GM12878 (cell line): ENCODE measurements around the gene ADCY2. TPM values are rescaled to one million over a fixed set of nuclear protein-coding genes. Genes with fewer than 3 reads are reported as not detected.

Experiments
- ATAC-seq: fragments of 200-7000 bp; cut with Tn5 transposase; 3 replicates; pipeline ENCODE4 v1.9.1; 2020; ENCODE audit warnings: mild to moderate bottlenecking, moderate library complexity
- BruUV-seq: library from RNA; stranded (reverse); fragments of 400-500 nt; replicated peaks from 2 replicates; lab custom pipeline; 2021; lab: Mats Ljungman, UMichigan
- CTCF ChIA-PET: fragments of 300-600 bp; sonication (Branson Sonifier 250); formaldehyde crosslinking; extraction: SDS; loops from one replicate; lab custom pipeline; 2021; ENCODE audit warnings: inconsistent platforms; lab: Yijun Ruan, JAX
- POLR2A ChIA-PET: fragments of 350-600 bp; formaldehyde crosslinking; extraction: SDS; loops from one replicate; lab custom pipeline; 2021; ENCODE audit warnings: inconsistent platforms; lab: Charles Lee
- RAD21 ChIA-PET: fragments of 300-600 bp; sonication (Branson Sonifier 250); formaldehyde crosslinking; loops from one replicate; lab custom pipeline; 2023; ENCODE audit warnings: antibody characterized with exemption; ENCODE audit not compliant: unreplicated experiment; lab: Charles Lee
- SMC1A ChIA-PET: fragments of 300-600 bp; sonication (Branson Sonifier 250); formaldehyde crosslinking; loops from one replicate; lab custom pipeline; 2023; ENCODE audit not compliant: unreplicated experiment, uncharacterized antibody; lab: Charles Lee
- DNase-seq: peaks from one replicate; pipeline ENCODE4 v3.0.0-alpha.2; 2011; ENCODE audit warnings: low read depth, low spot score
- FAIRE-seq: peaks from 3 replicates; lab custom pipeline; 2011; peaks lifted over from hg19 to GRCh38; lab: Jason Lieb, UNC
- H2AFZ ChIP-seq: 2 replicates; pipeline ENCODE4 v1.6.0; 2011; ENCODE audit warnings: low read depth, low read length, control low read depth; ENCODE audit not compliant: control insufficient read depth
- H3K27ac ChIP-seq: 2 replicates; pipeline ENCODE4 v1.5.1; 2011; ENCODE audit warnings: control low read depth; ENCODE audit not compliant: control insufficient read depth, insufficient read depth
- H3K27me3 ChIP-seq, 2 experiments: replicated peaks in 1 of 2; 2 replicates each; pipeline versions ENCODE4 v1.6.0 to v1.6.1; 2011; ENCODE audit warnings: low read length in 1 of 2; ENCODE audit not compliant: control insufficient read depth in 2 of 2, insufficient read depth in 2 of 2
- H3K36me3 ChIP-seq, 2 experiments: 2 replicates each; pipeline ENCODE4 v1.5.1; 2011; ENCODE audit warnings: low read length in 1 of 2; ENCODE audit not compliant: control insufficient read depth in 2 of 2, insufficient read depth in 2 of 2
- H3K4me1 ChIP-seq: 2 replicates; pipeline ENCODE4 v1.6.1; 2011; ENCODE audit warnings: mild to moderate bottlenecking, low read length, moderate library complexity, mixed read lengths; ENCODE audit not compliant: control insufficient read depth, insufficient read depth
- H3K4me2 ChIP-seq: 2 replicates; pipeline ENCODE4 v1.6.0; 2011; ENCODE audit warnings: control low read depth; ENCODE audit not compliant: control insufficient read depth, insufficient read depth
- H3K4me3 ChIP-seq: fragments of 200-600 bp; sonication (generic); 2 replicates; pipeline ENCODE4 v1.5.1; 2016
- H3K79me2 ChIP-seq: 2 replicates; pipeline ENCODE4 v1.6.0; 2011; ENCODE audit warnings: low read length; ENCODE audit not compliant: control insufficient read depth, insufficient read depth
- H3K9ac ChIP-seq: 2 replicates; pipeline ENCODE4 v1.8.0; 2011; ENCODE audit warnings: low read length, control low read depth, mixed read lengths; ENCODE audit not compliant: control insufficient read depth, insufficient read depth
- H3K9me3 ChIP-seq: replicated peaks from 3 replicates; pipeline ENCODE4 v1.5.1; 2011; ENCODE audit warnings: mild to moderate bottlenecking, low read length; ENCODE audit not compliant: control insufficient read depth, insufficient read depth
- H4K20me1 ChIP-seq: 2 replicates; pipeline ENCODE4 v1.6.0; 2011; ENCODE audit not compliant: control insufficient read depth, insufficient read depth
- CBFB ChIP-seq: IDR thresholded peaks from 2 replicates; pipeline ENCODE4 v1.6.1; 2016; ENCODE audit warnings: antibody characterized with exemption, low read depth
- CHD4 ChIP-seq: fragments of 200-600 bp; sonication (generic); IDR thresholded peaks from 2 replicates; pipeline ENCODE4 v1.6.1; 2016; ENCODE audit warnings: mild to moderate bottlenecking
- HCFC1 ChIP-seq: fragments of 150-350 bp; IDR thresholded peaks from 2 replicates; pipeline ENCODE4 v1.6.1; 2014; ENCODE audit warnings: low read length
- KLF5 ChIP-seq: fragments of 450-650 bp; IDR thresholded peaks from 2 replicates; pipeline ENCODE4 v1.6.1; 2014; ENCODE audit warnings: mild to moderate bottlenecking; ENCODE audit not compliant: partially characterized antibody
- MEF2B ChIP-seq: fragments of 450-650 bp; IDR thresholded peaks from 2 replicates; pipeline ENCODE4 v1.6.1; 2018; ENCODE audit warnings: mild to moderate bottlenecking, moderate library complexity; ENCODE audit not compliant: partially characterized antibody, poor library complexity, severe bottlenecking
- MYB ChIP-seq: fragments of 150-350 bp; IDR thresholded peaks from 2 replicates; pipeline ENCODE4 v1.6.1; 2014; ENCODE audit warnings: mild to moderate bottlenecking, low read depth, low read length, borderline replicate concordance
- NFIC ChIP-seq: IDR thresholded peaks from 2 replicates; pipeline ENCODE4 v1.6.1; 2012; ENCODE audit warnings: low read depth, mild to moderate bottlenecking, inconsistent platforms, low read length, moderate library complexity
- NR2F1 ChIP-seq: fragments of 450-650 bp; conservative IDR thresholded peaks from 2 replicates; pipeline ENCODE4 v1.6.1; 2017; ENCODE audit warnings: mild to moderate bottlenecking
- RBBP5 ChIP-seq: fragments of 200-600 bp; sonication (generic); conservative IDR thresholded peaks from 2 replicates; pipeline ENCODE4 v1.6.1; 2016
- RUNX3 ChIP-seq: IDR thresholded peaks from 2 replicates; pipeline ENCODE4 v1.6.1; 2012; ENCODE audit warnings: low read length, inconsistent platforms
- SP1 ChIP-seq: IDR thresholded peaks from one replicate; pipeline ENCODE4 v1.6.1; 2011; ENCODE audit warnings: low read depth, low read length
- SREBF2 ChIP-seq: IDR thresholded peaks from 2 replicates; pipeline ENCODE4 v1.6.1; 2012; ENCODE audit warnings: mild to moderate bottlenecking, low read length
- SRF ChIP-seq, 2 experiments: IDR thresholded peaks; 2 replicates each; pipeline ENCODE4 v1.6.1; 2011; ENCODE audit warnings: low read depth in 2 of 2, low read length in 2 of 2, mild to moderate bottlenecking in 1 of 2, moderate library complexity in 1 of 2
- SUZ12 ChIP-seq: fragments of 200-600 bp; sonication (generic); IDR thresholded peaks from one replicate; pipeline ENCODE4 v1.6.1; 2018; ENCODE audit warnings: antibody characterized with exemption, mild to moderate bottlenecking; ENCODE audit not compliant: unreplicated experiment
- YY1 ChIP-seq: IDR thresholded peaks from 2 replicates; pipeline ENCODE4 v1.6.1; 2011; ENCODE audit warnings: low read depth, mild to moderate bottlenecking, low read length
- ZSCAN29 ChIP-seq: fragments of 450-650 bp; IDR thresholded peaks from 2 replicates; pipeline ENCODE4 v1.6.1; 2017; ENCODE audit warnings: mild to moderate bottlenecking, moderate library complexity
- WGBS: methylation state at CpG from one replicate; pipeline ENCODE4 v1.1.6; 2016; ENCODE audit warnings: low lambda C conversion rate; ENCODE audit not compliant: insufficient replicate concordance, insufficient coverage; ENCODE audit errors: missing lambda C conversion rate; 5-methylcytosine and 5-hydroxymethylcytosine counted together
- in situ Hi-C: fragments of 300-500 bp; cut with MboI; formaldehyde crosslinking; loops from 9 replicates; pipeline ENCODE4 v1.14.3; 2018; ENCODE audit warnings: mixed read lengths
- intact Hi-C: fragments of 100-400 bp; cut with micrococcal nuclease; formaldehyde crosslinking; loops from one replicate; pipeline ENCODE4 v1.14.2; 2022; ENCODE audit not compliant: unreplicated experiment
- polyA plus RNA-seq, 11 experiments: library from polyadenylated mRNA; depleted of rRNA in 4 of 11; unstranded in 6 of 11; stranded (reverse) in 5 of 11; fragments of >200 nt; fragmentation: Nextera tagmentation in 4 of 11; fragmentation: Illumina TruSeq in 1 of 11; extraction: Ambion mirVana in 4 of 11; extraction: Trizol in 1 of 11; gene quantifications; 1 replicate in 1 of 11; 2 replicates in 10 of 11; pipeline versions ENCODE4 v1.2.1 to v1.2.3, GENCODE V29; 2011 to 2016; ENCODE audit warnings: inconsistent platforms in 2 of 11, missing spikeins in 2 of 11, low read depth in 1 of 11
- total RNA-seq, 4 experiments: library from RNA; depleted of rRNA in 3 of 4; stranded (reverse); fragments of >200 nt in 3 of 4; fragmentation: Illumina TruSeq in 1 of 4; extraction: Trizol in 1 of 4; gene quantifications; 2 replicates each; pipeline versions ENCODE4 v1.2.1 to v1.2.3, GENCODE V29; 2013 to 2021
- TF ChIP-seq, protein P1 (sequence below): IDR thresholded peaks from 2 replicates; pipeline ENCODE4 v1.6.1; 2011; ENCODE audit warnings: borderline replicate concordance, low read depth, mild to moderate bottlenecking, moderate library complexity, low read length; ENCODE audit not compliant: insufficient read depth, poor library complexity, severe bottlenecking
- TF ChIP-seq, protein P2 (sequence below): fragments of 450-650 bp; IDR thresholded peaks from 2 replicates; pipeline ENCODE4 v1.6.1; 2018; ENCODE audit warnings: borderline replicate concordance, mild to moderate bottlenecking; ENCODE audit not compliant: partially characterized antibody

ADCY2 gene
- total and polyA plus RNA-seq, 10 of the 15 experiments (the other 5 are each of a cell fraction or from before 2014, with no cell fraction given): 0.07 to 0.26 TPM; not detected in 8

DNA sequence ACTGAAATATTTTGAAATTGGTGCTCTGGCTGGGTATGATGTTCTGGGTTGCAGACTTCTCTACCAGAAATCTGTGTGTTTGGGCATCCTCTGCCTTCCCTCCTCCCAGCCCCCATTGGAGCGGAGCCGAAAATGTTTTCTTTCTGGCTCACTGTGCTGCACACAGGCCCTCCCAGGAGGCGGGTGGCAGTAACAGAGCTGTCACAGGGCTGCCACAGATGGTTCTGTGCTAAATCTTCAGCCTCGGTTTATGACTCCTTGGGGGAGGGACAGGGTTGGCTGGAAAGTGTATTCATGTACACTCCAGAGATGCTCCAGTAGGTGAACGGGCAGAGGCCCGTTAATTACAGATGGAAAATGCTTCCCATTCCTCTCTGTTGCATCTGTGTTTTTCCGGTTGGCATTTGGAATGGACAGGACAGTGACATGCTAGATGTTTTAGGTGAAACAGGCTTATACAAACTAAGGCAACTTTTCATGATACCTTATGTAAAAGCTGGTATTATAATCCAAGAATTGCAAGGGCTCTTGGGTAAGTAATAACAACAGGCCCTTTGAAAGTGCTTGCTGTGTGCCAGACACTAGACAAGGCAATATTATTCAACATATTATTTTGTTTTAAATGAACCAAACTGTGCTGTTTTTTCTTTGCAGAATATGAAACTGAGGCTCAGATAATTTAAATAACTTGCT, 180.2 kb downstream of the ADCY2 start (continued):
- TF ChIP-seq, protein P1, sequence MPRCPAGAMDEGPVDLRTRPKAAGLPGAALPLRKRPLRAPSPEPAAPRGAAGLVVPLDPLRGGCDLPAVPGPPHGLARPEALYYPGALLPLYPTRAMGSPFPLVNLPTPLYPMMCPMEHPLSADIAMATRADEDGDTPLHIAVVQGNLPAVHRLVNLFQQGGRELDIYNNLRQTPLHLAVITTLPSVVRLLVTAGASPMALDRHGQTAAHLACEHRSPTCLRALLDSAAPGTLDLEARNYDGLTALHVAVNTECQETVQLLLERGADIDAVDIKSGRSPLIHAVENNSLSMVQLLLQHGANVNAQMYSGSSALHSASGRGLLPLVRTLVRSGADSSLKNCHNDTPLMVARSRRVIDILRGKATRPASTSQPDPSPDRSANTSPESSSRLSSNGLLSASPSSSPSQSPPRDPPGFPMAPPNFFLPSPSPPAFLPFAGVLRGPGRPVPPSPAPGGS: no peak
- TF ChIP-seq SREBF2: no peak
- TF ChIP-seq, all 136 proteins: peak for 0

DNA sequence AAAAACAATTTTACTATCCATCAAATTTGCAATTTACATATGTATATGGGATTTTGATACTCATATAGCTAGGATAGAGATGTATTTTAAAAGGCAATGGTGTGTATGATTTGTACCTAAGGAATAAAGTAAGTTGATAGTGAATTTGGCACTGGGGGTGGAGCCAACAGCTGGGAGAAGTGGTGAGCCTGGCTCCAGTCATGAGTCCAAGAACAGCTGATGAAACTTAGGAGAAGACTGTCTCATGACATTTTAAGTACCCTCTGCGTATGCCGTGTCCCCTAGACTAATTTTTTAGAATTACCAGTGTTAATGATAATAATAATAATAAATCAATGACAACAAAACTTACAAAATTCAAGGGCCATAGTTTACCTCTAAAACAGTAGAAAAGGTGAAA, 181.4 kb downstream of the ADCY2 start:
- CTCF ChIA-PET: no interaction called here
- TF ChIP-seq MEF2B (no peak), SRF (IDR thresholded peaks at IDR 0.05; ENCODE audit: low read depth in 2 of 2, low read length in 2 of 2) (no peak), HCFC1 (no peak), RUNX3 (no peak), CBFB (no peak), MYB (no peak), YY1 (no peak), NR2F1 (no peak), CHD4 (no peak), SUZ12 (no peak), KLF5 (no peak), SP1 (no peak), RBBP5 (no peak), NFIC (no peak), ZSCAN29 (no peak)
- TF ChIP-seq, protein P2, sequence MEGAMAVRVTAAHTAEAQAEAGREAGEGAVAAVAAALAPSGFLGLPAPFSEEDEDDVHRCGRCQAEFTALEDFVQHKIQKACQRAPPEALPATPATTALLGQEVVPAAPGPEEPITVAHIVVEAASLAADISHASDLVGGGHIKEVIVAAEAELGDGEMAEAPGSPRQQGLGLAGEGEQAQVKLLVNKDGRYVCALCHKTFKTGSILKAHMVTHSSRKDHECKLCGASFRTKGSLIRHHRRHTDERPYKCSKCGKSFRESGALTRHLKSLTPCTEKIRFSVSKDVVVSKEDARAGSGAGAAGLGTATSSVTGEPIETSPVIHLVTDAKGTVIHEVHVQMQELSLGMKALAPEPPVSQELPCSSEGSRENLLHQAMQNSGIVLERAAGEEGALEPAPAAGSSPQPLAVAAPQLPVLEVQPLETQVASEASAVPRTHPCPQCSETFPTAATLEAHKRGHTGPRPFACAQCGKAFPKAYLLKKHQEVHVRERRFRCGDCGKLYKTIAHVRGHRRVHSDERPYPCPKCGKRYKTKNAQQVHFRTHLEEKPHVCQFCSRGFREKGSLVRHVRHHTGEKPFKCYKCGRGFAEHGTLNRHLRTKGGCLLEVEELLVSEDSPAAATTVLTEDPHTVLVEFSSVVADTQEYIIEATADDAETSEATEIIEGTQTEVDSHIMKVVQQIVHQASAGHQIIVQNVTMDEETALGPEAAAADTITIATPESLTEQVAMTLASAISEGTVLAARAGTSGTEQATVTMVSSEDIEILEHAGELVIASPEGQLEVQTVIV: no peak
- RAD21 ChIA-PET: no interaction called here

More for the DNA sequence above, 181.4 kb downstream of the ADCY2 start:
- Histone ChIP-seq H3K79me2 (no peaks in the 10 kb centered on the region), H3K36me3 (no peaks in the 10 kb centered on the region), H3K4me2 (no peak overlapping the region), H3K9ac (no peak overlapping the region), H3K27me3 (no peaks in the 10 kb centered on the region), H3K27ac (no peak overlapping the region), H3K9me3 (no peaks in the 10 kb centered on the region), H4K20me1 (no peaks in the 10 kb centered on the region), H3K4me3 (no peak overlapping the region), H3K4me1 (no peaks in the 10 kb centered on the region), H2AFZ (no peak overlapping the region)
- intact Hi-C loops (no loop called here), in situ Hi-C loops (no loop called here)
- ChIA-PET SMC1A (no interaction called here), POLR2A (no interaction called here)
- 25% methylated on average over 2 of the region's 2 CpGs for WGBS
- DNase-seq (no peak), ATAC-seq (no peak), FAIRE-seq (no peak)
- BruUV-seq: no TSS peak
